BJ (cell line): ENCODE measurements around the gene DDR1. TPM values are rescaled to one million over a fixed set of nuclear protein-coding genes. Genes with fewer than 3 reads are reported as not detected.

Experiments used
- CTCF ChIA-PET: fragments of 350-600 bp; formaldehyde crosslinking; extraction: SDS; loops from one replicate; lab custom pipeline; 2021; ENCODE audit warnings: antibody characterized with exemption, inconsistent platforms; lab: Yijun Ruan, JAX
- POLR2A ChIA-PET: fragments of 300-600 bp; sonication (Branson Sonifier 250); formaldehyde crosslinking; extraction: SDS; loops from one replicate; lab custom pipeline; 2021; ENCODE audit warnings: antibody characterized with exemption; lab: Charles Lee
- DNase-seq: peaks from one replicate; pipeline ENCODE4 v3.0.0-alpha.2; 2011; ENCODE audit warnings: low read depth
- H3K27me3 ChIP-seq: 2 replicates; pipeline ENCODE4 v1.6.0; 2011; ENCODE audit warnings: low read length; ENCODE audit not compliant: control insufficient read depth, insufficient read depth
- H3K36me3 ChIP-seq: 2 replicates; pipeline ENCODE4 v1.5.1; 2011; ENCODE audit warnings: low read length; ENCODE audit not compliant: control insufficient read depth, insufficient read depth
- H3K4me3 ChIP-seq: 2 replicates; pipeline ENCODE4 v1.5.1; 2011; ENCODE audit warnings: low read depth, mild to moderate bottlenecking, control low read depth, low read length
- CTCF ChIP-seq: IDR thresholded peaks from 2 replicates; pipeline ENCODE4 v1.5.1; 2011; ENCODE audit warnings: low read depth, mild to moderate bottlenecking, control low read depth, inconsistent platforms, low read length, moderate library complexity; ENCODE audit not compliant: insufficient read depth
- polyA plus RNA-seq: library from polyadenylated mRNA; depleted of rRNA; stranded (reverse); fragments of >200 nt; gene quantifications from 2 replicates; pipeline ENCODE4 v1.2.3, GENCODE V29; 2011

Gene DDR1
- polyA plus RNA-seq, 1 experiment, result 17.0 TPM

- no peak overlapping the region for H3K4me3 ChIP-seq
- ChIA-PET CTCF (interaction anchor here (0.8 to 12.0 kb wide), 9 partner anchors 25 to 205 kb away, joined by 3 to 274 read pairs (median 5); partner anchors contain the start of gene VARS2), POLR2A (interaction anchor here (0.6 to 1.6 kb wide), 5 partner anchors 25 to 266 kb away, joined by 3 to 13 read pairs (median 5); partner anchors contain the start of gene GTF2H4)
- no peaks in the 10 kb centered on the region for H3K27me3 ChIP-seq
- H3K36me3 ChIP-seq, result no peaks in the 10 kb centered on the region
- DNase-seq, result no peak
- no peak for TF ChIP-seq CTCF
These were observed 2.0 kb upstream of the DDR1 start for GRCh38 chr6:30882204-30882758.

DNA sequence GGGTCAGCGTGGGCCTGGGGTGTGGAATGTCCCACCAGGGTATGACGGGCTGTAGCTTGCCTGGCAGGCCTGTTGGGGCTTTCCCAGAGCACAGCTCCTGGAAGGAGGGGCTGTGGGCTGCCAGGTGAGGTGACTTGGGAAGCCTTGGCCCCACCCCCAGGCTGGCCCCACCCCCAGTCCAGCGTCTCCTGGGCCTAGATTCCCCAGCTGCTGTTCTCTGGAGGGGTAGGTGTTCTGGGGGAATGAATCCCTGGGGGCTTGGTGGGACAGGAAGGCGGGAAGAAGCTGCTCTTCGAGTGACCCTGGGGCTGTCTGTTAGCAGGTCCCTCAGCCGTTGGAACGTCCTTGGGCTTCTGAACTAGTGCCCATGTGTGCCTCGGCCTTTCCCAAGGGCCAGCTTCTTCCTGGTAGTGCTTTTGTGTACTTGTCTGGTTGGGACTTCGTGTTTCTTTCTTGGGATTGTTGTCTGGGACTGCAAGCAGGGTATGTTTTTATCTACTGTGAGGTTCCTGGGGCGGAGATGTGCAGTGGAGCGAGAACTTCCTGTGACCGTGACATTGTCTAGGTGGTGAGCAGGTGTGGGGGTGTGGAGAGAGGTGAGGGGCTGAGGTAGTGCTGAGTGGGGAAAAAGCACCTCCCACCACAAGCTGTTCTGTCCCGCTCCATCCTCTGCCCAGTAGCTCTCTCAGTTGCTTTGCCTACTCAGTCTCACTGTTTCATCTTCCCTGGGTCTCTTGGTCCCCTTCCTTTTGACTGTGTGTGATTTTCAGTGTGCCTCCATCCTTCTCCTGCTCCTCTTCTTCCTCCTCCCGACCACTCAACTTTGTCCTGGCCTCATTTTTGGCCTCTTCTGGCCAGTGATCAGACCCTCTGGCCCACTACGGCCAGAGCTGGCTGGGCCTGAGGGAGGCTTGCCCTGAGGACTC, 1.3 kb upstream of the DDR1 start:
- DNase-seq, result no peak
- Histone ChIP-seq H3K36me3 (no peaks in the 10 kb centered on the region), H3K4me3 (no peak overlapping the region), H3K27me3 (no peaks in the 10 kb centered on the region)
- TF ChIP-seq CTCF, result no peak
- ChIA-PET POLR2A (interaction anchor here (0.6 to 1.6 kb wide), 5 partner anchors 25 to 267 kb away, joined by 3 to 13 read pairs (median 5); partner anchors contain the start of gene GTF2H4), CTCF (interaction anchor here (0.6 to 12.0 kb wide), 9 partner anchors 31 to 204 kb away, joined by 3 to 274 read pairs (median 4); partner anchors contain the start of gene VARS2)

GRCh38 chr6:30884521-30885480, 482 bp downstream of the DDR1 start:
- Histone ChIP-seq H3K27me3 (no peaks in the 10 kb centered on the region), H3K4me3 (peak overlapping the region; percentile 60), H3K36me3 (no peaks in the 10 kb centered on the region; the same call in 1 of the 2 replicates)
- DNase-seq, result no peak
- ChIA-PET CTCF (interaction anchor here (0.8 to 12.0 kb wide), 10 partner anchors 14 to 195 kb away, joined by 3 to 274 read pairs (median 3); partner anchors contain the start of genes GTF2H4 and VARS2), POLR2A (interaction anchor here (0.6 to 0.7 kb wide), 2 partner anchors 36 to 656 kb away, joined by 5 to 6 read pairs; no protein-coding TSS in a partner anchor)
- TF ChIP-seq CTCF, result no peak

DNA sequence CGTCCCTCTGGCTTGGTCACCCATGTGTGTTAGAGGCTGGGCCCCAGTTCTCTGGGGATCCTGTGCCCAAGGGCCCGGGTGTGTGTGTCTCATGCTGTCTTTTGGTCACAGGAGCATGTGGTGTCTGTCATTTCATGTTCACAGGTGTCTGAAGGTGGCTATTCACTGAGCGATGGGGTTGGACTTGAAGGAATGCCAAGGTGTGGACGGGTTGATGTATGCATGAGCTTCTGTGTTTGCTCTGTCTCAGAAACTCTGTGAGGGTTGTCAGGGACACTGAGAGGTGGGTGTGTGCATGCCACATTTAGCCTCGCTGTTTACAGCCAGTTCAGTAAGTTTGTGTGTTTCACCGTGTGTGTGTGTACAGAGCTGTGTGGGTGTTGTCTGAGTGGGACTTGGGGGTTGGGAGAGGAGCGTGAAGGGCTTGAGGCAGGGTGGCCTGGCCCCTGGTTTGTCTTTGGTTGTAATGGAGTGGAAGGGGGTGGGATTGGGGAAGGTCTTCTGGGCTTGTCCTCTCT, 1.2 kb downstream of the DDR1 start:
- Histone ChIP-seq H3K4me3 (peak overlapping the region; percentile 60), H3K36me3 (peaks cover 3% of the 10 kb centered on the region; the same call in 1 of the 2 replicates), H3K27me3 (no peaks in the 10 kb centered on the region)
- ChIA-PET POLR2A (interaction anchor here (0.6 kb wide), 1 partner anchor 37 kb away, joined by 5 read pairs; no protein-coding TSS in a partner anchor), CTCF (interaction anchor here (0.8 to 12.0 kb wide), 6 partner anchors 13 to 130 kb away, joined by 3 to 274 read pairs (median 3); partner anchors contain the start of genes GTF2H4 and VARS2)
- TF ChIP-seq CTCF, result no peak
- no peak for DNase-seq
